Mesenchymal stem cell (in vitro differentiated cells and primary cell): ENCODE measurements around the gene CADM1.

Experiments used
- DNase-seq: peaks from one replicate; pipeline ENCODE4 v3.0.0-alpha.2; 2013
- H2AFZ ChIP-seq: one replicate; pipeline ENCODE4 v1.6.1; 2013; ENCODE audit warnings: low read depth, mild to moderate bottlenecking, control low read depth, inconsistent platforms, low read length, moderate library complexity
- H2AK5ac ChIP-seq: 2 replicates; pipeline ENCODE4 v1.6.1; 2013; ENCODE audit warnings: low read length, moderate library complexity, mild to moderate bottlenecking, inconsistent platforms; ENCODE audit not compliant: severe bottlenecking
- H2BK120ac ChIP-seq: one replicate; pipeline ENCODE4 v1.6.1; 2013; ENCODE audit warnings: low read depth, mild to moderate bottlenecking, inconsistent platforms, low read length, moderate library complexity
- H2BK12ac ChIP-seq, 2 experiments: one replicate each; pipeline ENCODE4 v1.6.1; 2013; ENCODE audit warnings: inconsistent platforms in 2 of 2, low read length in 2 of 2, mild to moderate bottlenecking in 2 of 2, moderate library complexity in 2 of 2, control low read depth in 1 of 2
- H2BK15ac ChIP-seq: one replicate; pipeline ENCODE4 v1.6.1; 2013; ENCODE audit warnings: mild to moderate bottlenecking, low read depth, inconsistent platforms; ENCODE audit not compliant: poor library complexity, severe bottlenecking
- H2BK5ac ChIP-seq: 2 replicates; pipeline ENCODE4 v1.6.1; 2013; ENCODE audit warnings: low read depth, mild to moderate bottlenecking, low read length, control low read depth, inconsistent platforms; ENCODE audit not compliant: poor library complexity, severe bottlenecking
- H3K14ac ChIP-seq, 2 experiments: one replicate each; pipeline ENCODE4 v1.6.1; 2013; ENCODE audit warnings: inconsistent platforms in 2 of 2, low read length in 2 of 2, control low read depth in 1 of 2, mild to moderate bottlenecking in 1 of 2, moderate library complexity in 1 of 2
- H3K18ac ChIP-seq, 2 experiments: one replicate each; pipeline ENCODE4 v1.6.1; 2013; ENCODE audit warnings: inconsistent platforms in 2 of 2, low read length in 2 of 2, control low read depth in 1 of 2, low read depth in 1 of 2, mild to moderate bottlenecking in 1 of 2
- H3K23ac ChIP-seq, 2 experiments: one replicate each; pipeline ENCODE4 v1.6.1; 2013; ENCODE audit warnings: inconsistent platforms in 2 of 2, low read length in 2 of 2, mild to moderate bottlenecking in 2 of 2, moderate library complexity in 2 of 2, control low read depth in 1 of 2
- H3K27ac ChIP-seq: 2 replicates; pipeline ENCODE4 v1.5.1; 2013; ENCODE audit warnings: mild to moderate bottlenecking, moderate library complexity, low read length, control low read depth, inconsistent platforms; ENCODE audit not compliant: poor library complexity, severe bottlenecking
- H3K27me3 ChIP-seq, 2 experiments: 2 replicates each; pipeline versions ENCODE4 v1.6.1 to v1.7.0; 2013; ENCODE audit warnings: low read length in 2 of 2, mild to moderate bottlenecking in 2 of 2, moderate library complexity in 2 of 2, control low read depth in 1 of 2, inconsistent platforms in 1 of 2; ENCODE audit not compliant: control insufficient read depth in 1 of 2, insufficient read depth in 1 of 2
- H3K36me3 ChIP-seq, 2 experiments: 2 replicates each; pipeline versions ENCODE4 v1.6.1 to v1.7.0; 2013; ENCODE audit warnings: low read length in 2 of 2, control low read depth in 1 of 2, inconsistent platforms in 1 of 2, low read depth in 1 of 2, mild to moderate bottlenecking in 1 of 2; ENCODE audit not compliant: insufficient read depth in 2 of 2, control insufficient read depth in 1 of 2
- H3K4ac ChIP-seq, 2 experiments: one replicate each; pipeline ENCODE4 v1.6.1; 2013; ENCODE audit warnings: inconsistent platforms in 2 of 2, low read length in 2 of 2, mild to moderate bottlenecking in 2 of 2, moderate library complexity in 2 of 2, control low read depth in 1 of 2, low read depth in 1 of 2
- H3K4me1 ChIP-seq: 2 replicates; pipeline ENCODE4 v1.6.1; 2013; ENCODE audit warnings: low read depth, low read length, control low read depth; ENCODE audit not compliant: control insufficient read depth, insufficient read depth
- H3K4me2 ChIP-seq: 2 replicates; pipeline ENCODE4 v1.6.1; 2013; ENCODE audit warnings: low read length, mild to moderate bottlenecking, inconsistent platforms; ENCODE audit not compliant: poor library complexity, severe bottlenecking
- H3K4me3 ChIP-seq, 2 experiments: 2 replicates each; pipeline versions ENCODE4 v1.5.1 to v1.7.0; 2013; ENCODE audit warnings: low read length in 2 of 2, mild to moderate bottlenecking in 2 of 2, control low read depth in 1 of 2, low read depth in 1 of 2; ENCODE audit not compliant: insufficient read depth in 1 of 2
- H3K79me1 ChIP-seq: replicated peaks from 2 replicates; pipeline ENCODE4 v1.6.1; 2013; ENCODE audit warnings: mild to moderate bottlenecking, control low read depth, low read length, inconsistent platforms; ENCODE audit not compliant: poor library complexity, severe bottlenecking
- H3K9ac ChIP-seq: 2 replicates; pipeline ENCODE4 v1.7.0; 2013; ENCODE audit warnings: mild to moderate bottlenecking, low read length, moderate library complexity
- H3K9me3 ChIP-seq: 2 replicates; pipeline ENCODE4 v1.7.0; 2013; ENCODE audit warnings: mild to moderate bottlenecking, low read length; ENCODE audit not compliant: control insufficient read depth
- H4K8ac ChIP-seq: one replicate; pipeline ENCODE4 v1.6.1; 2013; ENCODE audit warnings: inconsistent platforms, mild to moderate bottlenecking, low read length, moderate library complexity
- H4K91ac ChIP-seq: one replicate; pipeline ENCODE4 v1.6.1; 2013; ENCODE audit warnings: mild to moderate bottlenecking, low read length, inconsistent platforms
- WGBS: methylation state at CpG from one replicate; pipeline ENCODE4 v1.1.7; 2013; ENCODE audit warnings: mixed read lengths; 5-methylcytosine and 5-hydroxymethylcytosine counted together

CADM1 gene

GRCh38 chr11:115349335-115350017 is 154.7 kb downstream of the CADM1 start:
- H3K4me2 ChIP-seq = no peak overlapping the region
- H3K27ac ChIP-seq = no peak overlapping the region
- H3K9ac ChIP-seq = no peak overlapping the region
- no peak overlapping the region for H2BK15ac ChIP-seq
- H3K27me3 ChIP-seq = peaks cover 0 to 3% of the 10 kb centered on the region in 2 experiments
- H2BK5ac ChIP-seq = no peak overlapping the region
- no peak overlapping the region for H3K18ac ChIP-seq
- H3K79me1 ChIP-seq = peaks cover 23% of the 10 kb centered on the region
- no peak overlapping the region for H3K4me3 ChIP-seq
- no peak overlapping the region for H2BK12ac ChIP-seq
- H4K8ac ChIP-seq = no peak overlapping the region
- no peak overlapping the region for H2BK120ac ChIP-seq
- no peaks in the 10 kb centered on the region for H3K36me3 ChIP-seq
- H2AK5ac ChIP-seq = no peak overlapping the region
- no peak overlapping the region for H3K4ac ChIP-seq
- no peak overlapping the region for H2AFZ ChIP-seq
- H4K91ac ChIP-seq = no peak overlapping the region
- no peak overlapping the region for H3K23ac ChIP-seq
- H3K9me3 ChIP-seq = no peaks in the 10 kb centered on the region
- no peaks in the 10 kb centered on the region for H3K4me1 ChIP-seq
- no peak for DNase-seq
- WGBS = 78% methylated on average over 6 of the region's 7 CpGs
- H3K14ac ChIP-seq = no peak overlapping the region

- Histone ChIP-seq H3K79me1 (peaks cover 21% of the 10 kb centered on the region), H3K4me3 (no peak overlapping the region), H3K9ac (no peak overlapping the region), H3K18ac (no peak overlapping the region), H3K27ac (no peak overlapping the region), H3K23ac (no peak overlapping the region), H3K4me2 (no peak overlapping the region), H2BK120ac (no peak overlapping the region), H3K14ac (no peak overlapping the region), H4K8ac (no peak overlapping the region), H4K91ac (no peak overlapping the region), H3K27me3 (peaks cover 0 to 3% of the 10 kb centered on the region in 2 experiments), H3K4me1 (no peaks in the 10 kb centered on the region), H2BK15ac (no peak overlapping the region), H3K36me3 (no peaks in the 10 kb centered on the region), H2AFZ (no peak overlapping the region), H2AK5ac (no peak overlapping the region), H2BK12ac (no peak overlapping the region), H3K9me3 (no peaks in the 10 kb centered on the region), H3K4ac (no peak overlapping the region), H2BK5ac (no peak overlapping the region)
- WGBS = 95% methylated on average over 5 of the region's 6 CpGs
- DNase-seq = no peak
Measured at GRCh38 chr11:115348416-115348815, 155.8 kb downstream of the CADM1 start.

GRCh38 chr11:115347106-115347505 is 157.1 kb downstream of the CADM1 start:
- H3K4me1 ChIP-seq = no peaks in the 10 kb centered on the region
- H3K23ac ChIP-seq = no peak overlapping the region
- no peak overlapping the region for H3K4me2 ChIP-seq
- H2AFZ ChIP-seq = no peak overlapping the region
- no peak overlapping the region for H3K4me3 ChIP-seq
- no peak overlapping the region for H2BK15ac ChIP-seq
- no peak overlapping the region for H3K9ac ChIP-seq
- DNase-seq = no peak
- H2AK5ac ChIP-seq = no peak overlapping the region
- no peak overlapping the region for H3K18ac ChIP-seq
- no peak overlapping the region for H2BK5ac ChIP-seq
- H3K14ac ChIP-seq = no peak overlapping the region
- peaks cover 0 to 3% of the 10 kb centered on the region in 2 experiments for H3K27me3 ChIP-seq
- no peak overlapping the region for H3K4ac ChIP-seq
- no peaks in the 10 kb centered on the region for H3K36me3 ChIP-seq
- no peaks in the 10 kb centered on the region for H3K9me3 ChIP-seq
- no peak overlapping the region for H2BK120ac ChIP-seq
- H4K8ac ChIP-seq = no peak overlapping the region
- H3K27ac ChIP-seq = no peak overlapping the region
- H3K79me1 ChIP-seq = peaks cover 23% of the 10 kb centered on the region
- WGBS = 93% methylated on average over 4 of the region's 4 CpGs
- H4K91ac ChIP-seq = no peak overlapping the region
- no peak overlapping the region for H2BK12ac ChIP-seq

- H3K4me3 ChIP-seq = no peak overlapping the region
- no peak overlapping the region for H3K27ac ChIP-seq
- H2BK120ac ChIP-seq = no peak overlapping the region
- no peak overlapping the region for H2AK5ac ChIP-seq
- H2BK12ac ChIP-seq = no peak overlapping the region
- H3K23ac ChIP-seq = no peak overlapping the region
- no peak overlapping the region for H3K4me2 ChIP-seq
- H4K91ac ChIP-seq = no peak overlapping the region
- no peak overlapping the region for H4K8ac ChIP-seq
- H2BK5ac ChIP-seq = no peak overlapping the region
- H3K18ac ChIP-seq = no peak overlapping the region
- H3K14ac ChIP-seq = no peak overlapping the region
- 95% methylated on average over 2 of the region's 2 CpGs for WGBS
- H2AFZ ChIP-seq = no peak overlapping the region
- no peak for DNase-seq
- no peak overlapping the region for H2BK15ac ChIP-seq
- H3K27me3 ChIP-seq = no peaks in the 10 kb centered on the region
- H3K4ac ChIP-seq = no peak overlapping the region
- no peaks in the 10 kb centered on the region for H3K36me3 ChIP-seq
- no peak overlapping the region for H3K9ac ChIP-seq
- H3K9me3 ChIP-seq = no peaks in the 10 kb centered on the region
- no peaks in the 10 kb centered on the region for H3K4me1 ChIP-seq
- H3K79me1 ChIP-seq = peaks cover 21% of the 10 kb centered on the region
Measured at GRCh38 chr11:115345840-115346239, 158.4 kb downstream of the CADM1 start.
